Peyer's patch (tissue), 4 donors: ENCODE data around the gene CFAP221.

Source experiments
- POLR2A ChIP-seq, 2 donors: fragments of 450-650 bp; IDR thresholded peaks; one replicate each; pipeline ENCODE4 v1.5.1; 2017; ENCODE audit warnings: antibody characterized with exemption in 2 of 2, mild to moderate bottlenecking in 2 of 2, moderate library complexity in 2 of 2
- TF ChIP-seq, protein P1 (sequence below), 6 experiments: fragments of 450-650 bp in 4 of 6; fragments of 200-600 bp in 2 of 6; sonication (generic) in 1 of 6; IDR thresholded peaks; one replicate each; pipeline ENCODE4 v1.5.1; 2017 to 2019; ENCODE audit warnings: antibody characterized with exemption in 6 of 6, mild to moderate bottlenecking in 3 of 6, moderate library complexity in 1 of 6

DNA sequence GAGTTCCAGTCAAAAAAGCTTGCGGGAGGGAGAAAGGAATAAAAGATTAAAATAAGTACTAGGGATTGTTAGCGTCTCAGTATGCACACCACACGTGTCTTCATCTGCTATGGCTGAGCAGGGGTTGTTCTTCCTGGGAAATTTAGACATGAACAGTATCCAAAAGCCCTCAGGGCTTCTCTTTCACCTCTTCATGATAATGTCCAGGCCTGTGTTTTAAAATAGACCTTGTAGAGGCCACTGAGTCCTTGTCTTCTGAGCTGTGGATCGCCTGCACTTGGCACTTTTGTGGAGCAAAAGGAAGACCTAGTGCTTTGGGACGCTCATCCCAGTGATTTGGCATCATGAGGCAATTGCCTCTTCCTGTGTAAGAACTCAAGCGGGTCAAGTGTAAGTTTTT, 52.4 kb downstream of the CFAP221 start:
- no peak for TF ChIP-seq POLR2A (IDR thresholded peaks at IDR 0.05)
- TF ChIP-seq, protein P1, sequence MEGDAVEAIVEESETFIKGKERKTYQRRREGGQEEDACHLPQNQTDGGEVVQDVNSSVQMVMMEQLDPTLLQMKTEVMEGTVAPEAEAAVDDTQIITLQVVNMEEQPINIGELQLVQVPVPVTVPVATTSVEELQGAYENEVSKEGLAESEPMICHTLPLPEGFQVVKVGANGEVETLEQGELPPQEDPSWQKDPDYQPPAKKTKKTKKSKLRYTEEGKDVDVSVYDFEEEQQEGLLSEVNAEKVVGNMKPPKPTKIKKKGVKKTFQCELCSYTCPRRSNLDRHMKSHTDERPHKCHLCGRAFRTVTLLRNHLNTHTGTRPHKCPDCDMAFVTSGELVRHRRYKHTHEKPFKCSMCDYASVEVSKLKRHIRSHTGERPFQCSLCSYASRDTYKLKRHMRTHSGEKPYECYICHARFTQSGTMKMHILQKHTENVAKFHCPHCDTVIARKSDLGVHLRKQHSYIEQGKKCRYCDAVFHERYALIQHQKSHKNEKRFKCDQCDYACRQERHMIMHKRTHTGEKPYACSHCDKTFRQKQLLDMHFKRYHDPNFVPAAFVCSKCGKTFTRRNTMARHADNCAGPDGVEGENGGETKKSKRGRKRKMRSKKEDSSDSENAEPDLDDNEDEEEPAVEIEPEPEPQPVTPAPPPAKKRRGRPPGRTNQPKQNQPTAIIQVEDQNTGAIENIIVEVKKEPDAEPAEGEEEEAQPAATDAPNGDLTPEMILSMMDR (IDR thresholded peaks at IDR 0.05), result no peak
